Measurements from ENCODE around the gene RASAL2. TPM values are rescaled to one million over a fixed set of nuclear protein-coding genes. Genes with fewer than 3 reads are reported as not detected.

The RASAL2 gene
- total RNA-seq, 4 donors from 2014 or later: 26.0 to 51.4 (median 31.0) TPM

- H3K4me3 ChIP-seq (ENCODE audit: low read depth, poor library complexity, severe bottlenecking): no peak overlapping the region
- intact Hi-C loops (cut with DNase I; ENCODE audit: low total_unique reads): no loop called here
- no peak for DNase-seq (ENCODE audit: low spot score in 2 of 2)
- TF ChIP-seq POLR2A (IDR thresholded peaks at IDR 0.05) (no peak), CTCF (IDR thresholded peaks at IDR 0.05) (no peak)
- 56% methylated on average over 1 of the region's 1 CpG for WGBS, 2 donors
Observed at GRCh38 chr1:178324003-178324402, 230.1 kb downstream of the RASAL2 start.

GRCh38 chr1:178328728-178329127 is 234.8 kb downstream of the RASAL2 start:
- 88 to 92% methylated on average over 3 of the region's 3 CpGs for WGBS, 2 donors
- no peak for DNase-seq (ENCODE audit: low spot score in 2 of 2)

GRCh38 chr1:178330153-178330552 is 236.2 kb downstream of the RASAL2 start:
- H3K4me3 ChIP-seq (ENCODE audit: low read depth, poor library complexity, severe bottlenecking): no peak overlapping the region
- no peak for TF ChIP-seq POLR2A (IDR thresholded peaks at IDR 0.05)
- no peak for TF ChIP-seq CTCF (IDR thresholded peaks at IDR 0.05)
- intact Hi-C loops (cut with DNase I; ENCODE audit: low total_unique reads): no loop called here
- WGBS, 2 donors: 56 to 63% methylated on average over 1 of the region's 1 CpG
- no peak for DNase-seq (ENCODE audit: low spot score in 2 of 2)

More at GRCh38 chr1:178328728-178329127, 234.8 kb downstream of the RASAL2 start:
- H3K4me3 ChIP-seq (ENCODE audit: low read depth, poor library complexity, severe bottlenecking): no peak overlapping the region
- TF ChIP-seq CTCF (IDR thresholded peaks at IDR 0.05) (no peak), POLR2A (IDR thresholded peaks at IDR 0.05) (no peak)
- intact Hi-C loops (cut with DNase I; ENCODE audit: low total_unique reads): no loop called here

GRCh38 chr1:178330848-178331497 is 237.1 kb downstream of the RASAL2 start:
- intact Hi-C loops (cut with DNase I; ENCODE audit: low total_unique reads): no loop called here
- 78 to 82% methylated on average over 7 of the region's 7 CpGs for whole genome bisulfite sequencing, 2 donors
- no peak overlapping the region for H3K4me3 ChIP-seq (ENCODE audit: low read depth, poor library complexity, severe bottlenecking)

GRCh38 chr1:178335426-178335825 is 241.5 kb downstream of the RASAL2 start:
- DNase-seq (ENCODE audit: low spot score in 2 of 2): no peak
- H3K4me3 ChIP-seq (ENCODE audit: low read depth, poor library complexity, severe bottlenecking): no peak overlapping the region
- TF ChIP-seq CTCF (IDR thresholded peaks at IDR 0.05) (no peak), POLR2A (IDR thresholded peaks at IDR 0.05) (no peak)
- WGBS, 2 donors: 68 to 72% methylated on average over 3 of the region's 3 CpGs
- intact Hi-C loops (cut with DNase I; ENCODE audit: low total_unique reads): no loop called here

More at GRCh38 chr1:178330848-178331497, 237.1 kb downstream of the RASAL2 start:
- no peak for DNase-seq (ENCODE audit: low spot score in 2 of 2)
- TF ChIP-seq CTCF (IDR thresholded peaks at IDR 0.05) (no peak), POLR2A (IDR thresholded peaks at IDR 0.05) (no peak)
